Right lobe of liver (tissue), 6 donors: ENCODE results near the gene MEX3A. TPM values are rescaled to one million over a fixed set of nuclear protein-coding genes. Genes with fewer than 3 reads are reported as not detected.

ENCODE experiments used
- ATAC-seq, 4 donors: fragments of 200-7000 bp; cut with Tn5 transposase; one replicate each; pipeline ENCODE4 v1.9.1; 2020; ENCODE audit warnings: mild to moderate bottlenecking in 4 of 4, moderate library complexity in 4 of 4
- DNase-seq, 3 donors: peaks; one replicate each; pipeline ENCODE4 v3.0.0-alpha.2; 2020
- H3K27ac ChIP-seq, 3 donors: fragments of 200-600 bp; one replicate each; pipeline ENCODE4 v1.8.0; 2022
- H3K27me3 ChIP-seq, 2 donors: fragments of 200-600 bp; one replicate each; pipeline ENCODE4 v1.8.0; 2022
- H3K36me3 ChIP-seq, 4 donors: fragments of 200-600 bp; sonication (generic) in 1 of 4; one replicate each; pipeline versions ENCODE4 v1.5.1 to v1.8.0; 2017 to 2022; ENCODE audit warnings: control low read depth in 1 of 4
- H3K4me1 ChIP-seq, 4 donors: fragments of 200-600 bp; sonication (generic) in 1 of 4; one replicate each; pipeline versions ENCODE4 v1.5.1 to v1.8.0; 2017 to 2022; ENCODE audit warnings: control low read depth in 1 of 4
- H3K4me3 ChIP-seq, 3 donors: fragments of 200-600 bp; one replicate each; pipeline ENCODE4 v1.8.0; 2022
- H3K9me3 ChIP-seq, 4 donors: fragments of 200-600 bp; sonication (generic) in 1 of 4; one replicate each; pipeline versions ENCODE4 v1.5.1 to v1.8.0; 2017 to 2022; ENCODE audit warnings: control low read depth in 1 of 4
- POLR2A ChIP-seq: fragments of 450-650 bp; IDR thresholded peaks from one replicate; pipeline ENCODE4 v1.6.1; 2017; ENCODE audit warnings: antibody characterized with exemption, mild to moderate bottlenecking
- WGBS: methylation state at CpG from one replicate; pipeline ENCODE4 v1.1.6; 2018; ENCODE audit warnings: low coverage, low lambda C conversion rate; ENCODE audit not compliant: insufficient coverage; ENCODE audit errors: missing lambda C conversion rate; 5-methylcytosine and 5-hydroxymethylcytosine counted together
- intact Hi-C, 2 donors: fragments of 100-400 bp; cut with DNase I; formaldehyde crosslinking; loops; one replicate each; pipeline versions ENCODE4 v1.11.2 to v1.14.1; 2022
- total RNA-seq, 6 experiments: library from RNA; depleted of rRNA in 2 of 6; stranded (reverse); fragments of >200 nt in 2 of 6; fragmentation: NEBNext Ultra II Directional in 3 of 6; extraction: Animal tissue kit (Norgen Biotek cat#: 25700) in 3 of 6; gene quantifications; one replicate each; pipeline versions ENCODE4 v1.1.0 to v1.2.4, GENCODE V29; 2016 to 2023
- TF ChIP-seq, protein P1 (sequence below), 4 donors: fragments of 200-600 bp in 3 of 4; fragments of 450-650 bp in 1 of 4; IDR thresholded peaks; one replicate each; pipeline versions ENCODE4 v1.5.1 to v1.8.0; 2016 to 2022; ENCODE audit warnings: antibody characterized with exemption in 4 of 4, mild to moderate bottlenecking in 2 of 4
- donor health status: DM: no; HTN: yes; CAD: no.
- donor health status: DM: no; HTN: no; CAD: no.
- donor health status: DM: no; HTN: no; CAD: no.
- donor health status: DM: no; HTN: yes; CAD: no.
- donor health status: DM: no; HTN: yes; CAD: no.

The MEX3A gene
- total RNA-seq, 6 experiments from 2014 or later, result 0.35 to 1.4 (median 0.83) TPM

DNA sequence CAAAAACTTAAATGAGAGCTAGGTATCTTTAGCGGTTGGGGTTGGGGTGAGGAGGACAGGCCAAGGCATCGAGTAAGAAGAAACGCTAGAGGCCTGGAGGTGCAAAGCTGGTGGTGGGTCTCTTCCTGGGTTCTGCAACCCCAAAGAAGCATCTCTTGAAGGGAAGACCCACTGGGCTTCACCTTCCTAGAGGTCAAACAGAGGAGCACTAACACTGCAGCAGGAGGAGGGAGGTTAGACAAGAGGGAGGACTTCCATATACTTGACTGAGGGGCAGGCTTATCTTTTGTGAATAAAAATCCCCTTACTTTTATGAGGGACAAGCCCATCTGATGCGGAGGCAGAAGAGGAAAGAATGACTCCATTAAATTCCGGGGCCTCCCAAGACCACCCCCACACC lies 2.5 kb downstream of the MEX3A start:
- ATAC-seq (no peak), DNase-seq (no peak)
- H3K36me3 ChIP-seq, result no peaks in the 10 kb centered on the region
- H3K27ac ChIP-seq, result no peak overlapping the region
- no peaks in the 10 kb centered on the region for H3K27me3 ChIP-seq
- no peak overlapping the region for H3K4me3 ChIP-seq
- 98% methylated on average over 5 of the region's 5 CpGs for WGBS
- H3K9me3 ChIP-seq, result no peaks in the 10 kb centered on the region
- H3K4me1 ChIP-seq, result peaks cover 0 to 17% (median 3%) of the 10 kb centered on the region in 4 donors
- intact Hi-C loops, result no loop called here
- TF ChIP-seq, protein P1, sequence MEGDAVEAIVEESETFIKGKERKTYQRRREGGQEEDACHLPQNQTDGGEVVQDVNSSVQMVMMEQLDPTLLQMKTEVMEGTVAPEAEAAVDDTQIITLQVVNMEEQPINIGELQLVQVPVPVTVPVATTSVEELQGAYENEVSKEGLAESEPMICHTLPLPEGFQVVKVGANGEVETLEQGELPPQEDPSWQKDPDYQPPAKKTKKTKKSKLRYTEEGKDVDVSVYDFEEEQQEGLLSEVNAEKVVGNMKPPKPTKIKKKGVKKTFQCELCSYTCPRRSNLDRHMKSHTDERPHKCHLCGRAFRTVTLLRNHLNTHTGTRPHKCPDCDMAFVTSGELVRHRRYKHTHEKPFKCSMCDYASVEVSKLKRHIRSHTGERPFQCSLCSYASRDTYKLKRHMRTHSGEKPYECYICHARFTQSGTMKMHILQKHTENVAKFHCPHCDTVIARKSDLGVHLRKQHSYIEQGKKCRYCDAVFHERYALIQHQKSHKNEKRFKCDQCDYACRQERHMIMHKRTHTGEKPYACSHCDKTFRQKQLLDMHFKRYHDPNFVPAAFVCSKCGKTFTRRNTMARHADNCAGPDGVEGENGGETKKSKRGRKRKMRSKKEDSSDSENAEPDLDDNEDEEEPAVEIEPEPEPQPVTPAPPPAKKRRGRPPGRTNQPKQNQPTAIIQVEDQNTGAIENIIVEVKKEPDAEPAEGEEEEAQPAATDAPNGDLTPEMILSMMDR (IDR thresholded peaks at IDR 0.05), result no peak
- no peak for TF ChIP-seq POLR2A

DNA sequence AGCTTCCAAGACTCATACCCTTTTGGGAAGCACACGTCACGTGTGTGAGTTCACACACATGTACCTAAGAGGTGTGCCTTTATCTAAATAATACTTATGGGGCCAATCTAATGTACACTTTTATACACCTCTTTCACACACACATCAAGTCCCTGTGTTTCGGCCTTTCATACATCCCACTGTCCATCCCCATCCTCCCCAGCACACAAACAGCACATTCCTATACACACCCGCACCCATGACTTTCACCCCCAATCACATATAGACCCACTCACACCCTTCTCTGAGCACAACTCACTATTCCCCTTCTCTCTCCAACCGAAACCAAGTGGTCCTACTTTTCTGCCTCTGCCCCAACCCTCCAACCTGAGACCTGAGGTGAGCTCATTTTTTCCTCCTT lies 3.5 kb downstream of the MEX3A start:
- H3K4me3 ChIP-seq, result no peak overlapping the region
- ATAC-seq (no peak), DNase-seq (no peak)
- H3K9me3 ChIP-seq, result no peaks in the 10 kb centered on the region
- intact Hi-C loops, result no loop called here
- no peak overlapping the region for H3K27ac ChIP-seq
- 87% methylated on average over 4 of the region's 5 CpGs for WGBS
- H3K27me3 ChIP-seq, result no peaks in the 10 kb centered on the region
- TF ChIP-seq, protein P1 (IDR thresholded peaks at IDR 0.05), result no peak
- no peak for TF ChIP-seq POLR2A
- H3K36me3 ChIP-seq, result no peaks in the 10 kb centered on the region
- H3K4me1 ChIP-seq, result peaks cover 0 to 19% (median 3%) of the 10 kb centered on the region in 4 donors

DNA sequence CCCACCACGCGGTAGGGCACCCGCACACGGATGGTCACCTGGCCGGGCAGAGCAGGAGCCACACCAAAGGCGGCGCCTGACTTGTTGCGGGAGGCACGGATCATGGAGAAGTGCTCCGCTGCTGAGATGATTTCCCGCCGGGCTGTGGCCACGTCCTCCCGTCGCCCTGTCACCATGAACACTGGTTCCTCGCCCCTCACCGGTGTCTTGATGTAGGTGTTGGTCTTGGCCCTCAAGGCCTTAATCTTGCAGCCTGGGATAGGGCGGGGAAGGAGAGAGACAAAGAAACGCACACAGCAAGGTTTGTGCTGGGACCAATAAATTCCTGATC lies 4.9 kb downstream of the MEX3A start:
- peak overlapping the region in 2 of 3 donors; percentile 76 to 79 for H3K4me3 ChIP-seq
- intact Hi-C loops, result no loop called here
- TF ChIP-seq, protein P1 (IDR thresholded peaks at IDR 0.05), result no peak
- TF ChIP-seq POLR2A, result no peak
- no peaks in the 10 kb centered on the region for H3K27me3 ChIP-seq
- H3K36me3 ChIP-seq, result no peaks in the 10 kb centered on the region
- ATAC-seq (no peak), DNase-seq (no peak)
- 94% methylated on average over 2 of the region's 19 CpGs for WGBS
- peak overlapping the region in 2 of 3 donors; percentile 43 to 67 for H3K27ac ChIP-seq
- H3K4me1 ChIP-seq, result peaks cover 0 to 25% (median 3%) of the 10 kb centered on the region in 4 donors
- H3K9me3 ChIP-seq, result no peaks in the 10 kb centered on the region

DNA sequence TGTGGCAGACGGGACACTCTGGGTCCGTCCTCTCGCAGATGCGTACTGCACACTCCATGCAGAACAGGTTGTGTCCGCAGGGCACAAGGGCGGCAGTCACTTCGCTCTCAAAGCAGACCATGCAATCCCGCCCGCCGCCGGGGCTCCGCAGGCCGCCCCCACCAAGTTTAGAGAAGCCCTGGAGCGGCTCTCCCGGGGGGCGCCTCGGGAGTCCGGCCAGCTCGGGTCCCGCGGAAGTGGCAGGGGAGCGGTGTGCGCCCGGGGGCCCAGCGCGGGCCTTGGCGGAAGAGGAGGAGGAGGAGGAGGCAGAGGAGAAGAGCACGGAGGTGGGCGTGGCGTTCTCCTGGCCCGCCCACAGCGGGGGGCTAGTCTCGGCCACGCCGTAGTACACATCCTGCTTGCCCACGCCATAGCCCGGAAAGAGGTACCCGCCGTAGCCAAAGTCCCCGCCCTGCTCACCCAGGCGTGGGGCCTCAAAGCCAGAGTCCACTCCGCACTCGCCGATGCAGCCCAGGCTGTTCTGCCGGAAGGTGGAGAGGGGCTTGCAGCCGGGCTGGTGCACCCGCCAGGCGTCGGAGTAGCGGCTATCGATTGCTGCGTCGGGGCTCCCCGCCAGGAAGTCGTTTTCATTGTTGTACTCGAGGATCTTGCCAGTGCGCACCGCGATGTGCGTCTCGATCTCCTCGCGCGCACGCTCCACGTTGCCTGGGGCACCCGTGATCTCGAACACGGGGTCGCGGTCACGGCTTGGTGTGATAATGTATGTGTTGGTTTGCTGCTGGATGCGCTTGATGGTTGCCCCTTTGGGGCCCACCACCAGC lies 5.4 kb downstream of the MEX3A start:
- TF ChIP-seq, protein P1 (IDR thresholded peaks at IDR 0.05), result peak in 1 of 4 donors; percentile 3
- peak; percentile 91 for TF ChIP-seq POLR2A
- no peaks in the 10 kb centered on the region for H3K36me3 ChIP-seq
- WGBS, result no CpG with 5 or more reads among the region's 73 CpGs
- H3K27me3 ChIP-seq, result no peaks in the 10 kb centered on the region
- peaks cover 0 to 25% (median 3%) of the 10 kb centered on the region in 4 donors for H3K4me1 ChIP-seq
- H3K27ac ChIP-seq, result peak overlapping the region; percentile 32 to 67 (median 47)
- intact Hi-C loops, result no loop called here
- ATAC-seq, result peak; percentile 78 to 90 (median 86)
- DNase-seq, result peak; percentile 78 to 86 (median 82)
- H3K9me3 ChIP-seq, result no peaks in the 10 kb centered on the region
- H3K4me3 ChIP-seq, result peak overlapping the region; percentile 74 to 79 (median 76)
